Measurements from ENCODE around the gene TRAPPC2B.

GRCh38 chr19:57359300-57359699 is 4.1 kb upstream of the TRAPPC2B start:
- TF ChIP-seq CTCF (IDR thresholded peaks at IDR 0.05; ENCODE audit: low read depth, low read length, missing input control), result no peak
- TF ChIP-seq TAF1 (conservative IDR thresholded peaks at IDR 0.05), result no peak

All from liver (tissue), 3 donors.